Esophagus muscularis mucosa (tissue), 4 donors: ENCODE results near the gene BMP5. TPM values are rescaled to one million over a fixed set of nuclear protein-coding genes. Genes with fewer than 3 reads are reported as not detected.

Source experiments
- DNase-seq: peaks from one replicate; pipeline ENCODE4 v3.0.0-alpha.2; 2017; ENCODE audit errors: extremely low spot score
- H3K27ac ChIP-seq, 4 donors: fragments of 200-600 bp; sonication (generic); replicated peaks in 1 of 4; 1 replicate in 3 of 4; 2 replicates in 1 of 4; pipeline ENCODE4 v1.5.1; 2016 to 2019; ENCODE audit warnings: mild to moderate bottlenecking in 1 of 4
- H3K27me3 ChIP-seq, 4 donors: fragments of 200-600 bp; sonication (generic); one replicate each; pipeline versions ENCODE4 v1.5.1 to v1.6.0; 2016 to 2019
- H3K36me3 ChIP-seq, 4 donors: fragments of 200-600 bp; sonication (generic); one replicate each; pipeline ENCODE4 v1.5.1; 2016 to 2019
- H3K4me1 ChIP-seq, 4 donors: fragments of 200-600 bp; sonication (generic); one replicate each; pipeline ENCODE4 v1.5.1; 2016 to 2019
- H3K4me3 ChIP-seq, 4 donors: fragments of 200-600 bp; sonication (generic); 1 replicate in 2 of 4; 2 replicates in 2 of 4; pipeline ENCODE4 v1.5.1; 2016 to 2019; ENCODE audit warnings: mild to moderate bottlenecking in 4 of 4, moderate library complexity in 1 of 4
- H3K9me3 ChIP-seq, 4 donors: fragments of 200-600 bp; sonication (generic); 1 replicate in 3 of 4; 2 replicates in 1 of 4; pipeline ENCODE4 v1.5.1; 2016 to 2019
- CTCF ChIP-seq, 3 experiments: fragments of 200-600 bp in 2 of 3; fragments of 450-650 bp in 1 of 3; sonication (generic) in 2 of 3; IDR thresholded peaks; one replicate each; pipeline ENCODE4 v1.5.1; 2017 to 2019; ENCODE audit warnings: antibody characterized with exemption in 3 of 3, mild to moderate bottlenecking in 2 of 3, moderate library complexity in 1 of 3
- EP300 ChIP-seq: sonication (generic); formaldehyde crosslinking; IDR thresholded peaks from one replicate; pipeline ENCODE4 v1.6.1; 2017; ENCODE audit warnings: antibody characterized with exemption
- POLR2A ChIP-seq: fragments of 450-650 bp; IDR thresholded peaks from one replicate; pipeline ENCODE4 v1.6.1; 2017; ENCODE audit warnings: antibody characterized with exemption, moderate library complexity, mild to moderate bottlenecking, low read depth
- POLR2AphosphoS5 ChIP-seq, 2 donors: sonication (generic); formaldehyde crosslinking; IDR thresholded peaks; one replicate each; pipeline ENCODE4 v1.6.1; 2017; ENCODE audit warnings: antibody characterized with exemption in 2 of 2
- WGBS: methylation state at CpG from one replicate; pipeline ENCODE4 v1.1.5; 2018; 5-methylcytosine and 5-hydroxymethylcytosine counted together
- intact Hi-C: fragments of 100-400 bp; cut with DNase I; formaldehyde crosslinking; loops from one replicate; pipeline ENCODE4 v1.15.1; 2023
- total RNA-seq, 4 donors: library from RNA; depleted of rRNA; stranded (reverse); fragments of >200 nt; gene quantifications; one replicate each; pipeline versions ENCODE4 v1.1.0 to v1.2.1, GENCODE V29; 2016

The BMP5 gene
- 1 to 10 TPM; 1.3 to 3.5 (median 1.6) TPM for total RNA-seq

GRCh38 chr6:55875400-55875799, at the start of gene BMP5:
TSS of gene BMP5 (minus strand) at chr6:55875590. CDS start at chr6:55874865, 725 bp downstream.
- WGBS = 71% methylated on average over 2 of the region's 2 CpGs
- no peak for DNase-seq
- H3K4me3 ChIP-seq = peak within 1 kb of the TSS; percentile 17 to 40 (median 30)
- no peaks in the 10 kb centered on the region for H3K9me3 ChIP-seq
- H3K27me3 ChIP-seq = no peaks in the 10 kb centered on the region
- no peaks in the 10 kb centered on the region for H3K36me3 ChIP-seq
- peak within 1 kb of the TSS in 3 of 4 donors; percentile 6 to 29 (median 10) for H3K27ac ChIP-seq
- no peaks in the 10 kb centered on the region for H3K4me1 ChIP-seq
- intact Hi-C loops = no loop called here
- no peak for TF ChIP-seq EP300
- no peak for TF ChIP-seq POLR2A
- no peak for TF ChIP-seq CTCF (IDR thresholded peaks at IDR 0.05)
- no peak for TF ChIP-seq POLR2AphosphoS5 (IDR thresholded peaks at IDR 0.05)

- intact Hi-C loops = no loop called here
- Histone ChIP-seq H3K27ac (no peak overlapping the region), H3K27me3 (no peaks in the 10 kb centered on the region), H3K36me3 (no peaks in the 10 kb centered on the region), H3K4me1 (no peaks in the 10 kb centered on the region), H3K9me3 (no peaks in the 10 kb centered on the region), H3K4me3 (no peak overlapping the region)
- TF ChIP-seq CTCF (IDR thresholded peaks at IDR 0.05) (no peak), EP300 (no peak), POLR2A (no peak), POLR2AphosphoS5 (IDR thresholded peaks at IDR 0.05) (no peak)
- no peak for DNase-seq
Observed at GRCh38 chr6:55922406-55922805, 47.0 kb upstream of the BMP5 start.

GRCh38 chr6:55919716-55920308, 44.4 kb upstream of the BMP5 start:
- Histone ChIP-seq H3K36me3 (no peaks in the 10 kb centered on the region), H3K27me3 (no peaks in the 10 kb centered on the region), H3K9me3 (no peaks in the 10 kb centered on the region), H3K4me1 (no peaks in the 10 kb centered on the region), H3K4me3 (no peak overlapping the region), H3K27ac (no peak overlapping the region)
- 90% methylated on average over 5 of the region's 5 CpGs for WGBS
- TF ChIP-seq CTCF (IDR thresholded peaks at IDR 0.05) (no peak), POLR2A (no peak), EP300 (no peak), POLR2AphosphoS5 (IDR thresholded peaks at IDR 0.05) (no peak)
- intact Hi-C loops = no loop called here
- no peak for DNase-seq

- Histone ChIP-seq H3K27me3 (no peaks in the 10 kb centered on the region), H3K4me1 (peaks cover 0 to 3% (median 2%) of the 10 kb centered on the region in 4 donors), H3K36me3 (no peaks in the 10 kb centered on the region), H3K27ac (peak overlapping the region in 1 of 4 donors; percentile 39), H3K4me3 (no peak overlapping the region), H3K9me3 (no peaks in the 10 kb centered on the region)
- no peak for DNase-seq
- 42% methylated on average over 2 of the region's 2 CpGs for WGBS
- TF ChIP-seq POLR2A = no peak
- no peak for TF ChIP-seq EP300
- no peak for TF ChIP-seq POLR2AphosphoS5 (IDR thresholded peaks at IDR 0.05)
- no peak for TF ChIP-seq CTCF (IDR thresholded peaks at IDR 0.05)
- intact Hi-C loops = no loop called here
Observed at GRCh38 chr6:55918639-55919038, 43.2 kb upstream of the BMP5 start.
